ENCODE data around the gene IGSF8. TPM values are rescaled to one million over a fixed set of nuclear protein-coding genes. Genes with fewer than 3 reads are reported as not detected.

IGSF8 gene
- total and polyA plus RNA-seq, 2 of the 8 experiments (the other 6 are each of a cell fraction or from before 2014, with no cell fraction given) = 69.6 to 132 TPM

- Histone ChIP-seq H3K9me3 (ENCODE audit: insufficient read depth in 2 of 2, low read depth in 1 of 2, low read length in 1 of 2) (no peaks in the 10 kb centered on the region), H3K4me3 (ENCODE audit: extremely low read depth in 1 of 4, insufficient read depth in 2 of 4, low read depth in 3 of 4, low read length in 4 of 4) (no peak overlapping the region), H3K79me2 (ENCODE audit: control insufficient read depth in 1 of 2, insufficient read depth in 2 of 2, low read length in 2 of 2) (no peaks in the 10 kb centered on the region), H2BK12ac (ENCODE audit: low read depth, low read length) (no peak overlapping the region), H2AK5ac (ENCODE audit: low read depth, low read length) (no peak overlapping the region), H4K20me1 (replicated peaks in 1 of 2; ENCODE audit: control insufficient read depth in 1 of 2, insufficient read depth in 2 of 2, low read length in 2 of 2) (no peaks in the 10 kb centered on the region), H2BK20ac (ENCODE audit: low read length) (no peak overlapping the region), H2BK120ac (replicated peaks; ENCODE audit: low read depth, low read length) (no peak overlapping the region), H3K9ac (replicated peaks in 1 of 4; ENCODE audit: extremely low read depth in 1 of 4, low read depth in 3 of 4, low read length in 3 of 4) (no peak overlapping the region), H4K91ac (replicated peaks; ENCODE audit: insufficient read length, low read length) (no peak overlapping the region), H3K4me1 (replicated peaks in 1 of 4; ENCODE audit: control insufficient read depth in 3 of 4, insufficient read depth in 4 of 4, low read length in 3 of 4) (peaks cover 0 to 5% (median 3%) of the 10 kb centered on the region in 4 experiments; a peak in 3 of 7 replicates), H2BK5ac (ENCODE audit: low read depth, low read length) (no peak overlapping the region), H2BK15ac (ENCODE audit: low read length) (no peak overlapping the region), H3K4ac (replicated peaks; ENCODE audit: insufficient read length, low read depth, low read length) (no peak overlapping the region), H4K8ac (ENCODE audit: extremely low read depth, insufficient read depth, low read length) (no peak overlapping the region), H3K79me1 (ENCODE audit: low read depth, low read length) (no peaks in the 10 kb centered on the region), H3K4me2 (ENCODE audit: insufficient read depth in 1 of 2, low read depth in 2 of 2, low read length in 2 of 2) (no peak overlapping the region), H3K18ac (ENCODE audit: extremely low read depth, low read length) (no peak overlapping the region), H3K36me3 (ENCODE audit: control insufficient read depth in 2 of 4, insufficient read depth in 4 of 4, low read length in 3 of 4) (no peaks in the 10 kb centered on the region), H3K23ac (ENCODE audit: insufficient read length) (no peak overlapping the region), H3K27me3 (replicated peaks in 1 of 4; ENCODE audit: control insufficient read depth in 3 of 4, extremely low read depth in 1 of 4, insufficient read depth in 3 of 4, low read length in 3 of 4) (peaks cover 0 to 3% (median under 1%) of the 10 kb centered on the region in 4 experiments; a peak in 3 of 7 replicates), H2AFZ (ENCODE audit: low read length) (no peak overlapping the region), H3K27ac (ENCODE audit: low read depth, low read length) (no peak overlapping the region), H3K23me2 (ENCODE audit: low read depth, low read length) (no peaks in the 10 kb centered on the region), H3K56ac (replicated peaks; ENCODE audit: insufficient read length, low read depth, low read length) (no peak overlapping the region), H4K5ac (ENCODE audit: insufficient read length, low read depth, low read length) (no peak overlapping the region), H3K14ac (ENCODE audit: insufficient read length) (no peak overlapping the region)
- POLR2A ChIA-PET (ENCODE audit: partially characterized antibody) = interaction anchor here (1.1 to 1.7 kb wide), 2 partner anchors 10 to 28 kb away, joined by 3 to 6 read pairs; no protein-coding TSS in a partner anchor
- CTCF ChIA-PET (ENCODE audit: partially characterized antibody) = interaction anchor here (1.2 to 50.1 kb wide), 5 partner anchors 4 to 238 kb away, joined by 3 to 1874 read pairs (median 4); partner anchors contain the start of genes CASQ1, IGSF8, KCNJ10 and KCNJ9
- no peak for TF ChIP-seq RFX5 (IDR thresholded peaks at IDR 0.05; ENCODE audit: borderline replicate concordance, low read depth, low read length)
- no peak for TF ChIP-seq MAFK (IDR thresholded peaks at IDR 0.05; ENCODE audit: low read depth, low read length)
- no peak for TF ChIP-seq HDAC2 (IDR thresholded peaks at IDR 0.05; ENCODE audit: borderline replicate concordance in 1 of 2, low read depth in 2 of 2, low read length in 2 of 2)
- no peak for TF ChIP-seq POLR2A (IDR thresholded peaks at IDR 0.05; ENCODE audit: control extremely low read depth in 1 of 2, low read depth in 2 of 2, low read length in 2 of 2)
- TF ChIP-seq KDM4A (IDR thresholded peaks at IDR 0.05; ENCODE audit: low read depth, low read length, severe bottlenecking) = no peak
- WGBS, 2 experiments (ENCODE audit: extremely low coverage in 1 of 2, insufficient coverage in 1 of 2, insufficient read length in 1 of 2, insufficient replicate concordance in 2 of 2, low coverage in 1 of 2, low lambda C conversion rate in 2 of 2, missing lambda C conversion rate in 1 of 2) = 83% methylated on average over 7 of the region's 7 CpGs; no CpG with 5 or more reads in 1 of the 2 experiments
- FAIRE-seq (no peak), DNase-seq (ENCODE audit: low read depth in 1 of 2, low spot score in 2 of 2) (no peak)
These were observed 44.7 kb downstream of the IGSF8 start for GRCh38 chr1:160053548-160054365.

All from H1 (cell line).